Amniotic epithelial cell (primary cell): ENCODE results near the gene ATP5ME.
A peak's percentile ranks its signal among the peaks of the same experiment; 100 is the strongest.
"Not testable (repeated sequence)": the region's sequence is repeated elsewhere in the genome, so short reads cannot be mapped to it uniquely, and the experiment has no call there.

ENCODE experiments used
- DNase-seq: peaks from one replicate; pipeline ENCODE4 v3.0.0-alpha.2; 2010; ENCODE audit warnings: low read depth

The ATP5ME gene

DNA sequence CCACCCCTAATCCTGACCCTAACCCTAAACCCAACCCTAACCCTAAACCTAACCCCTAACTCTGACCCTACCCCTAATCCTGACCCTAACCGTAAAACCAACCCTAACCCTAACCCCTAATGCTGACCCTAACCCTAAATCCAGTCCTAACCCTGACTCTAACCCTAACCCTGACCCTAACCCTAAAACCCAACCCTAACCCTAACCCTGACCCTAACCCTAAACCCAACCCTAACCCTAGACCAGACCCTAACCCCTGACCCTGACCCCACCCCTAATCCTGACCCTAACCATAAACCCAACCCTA, 30.8 kb upstream of the ATP5ME start:
- DNase-seq: no peak

DNA sequence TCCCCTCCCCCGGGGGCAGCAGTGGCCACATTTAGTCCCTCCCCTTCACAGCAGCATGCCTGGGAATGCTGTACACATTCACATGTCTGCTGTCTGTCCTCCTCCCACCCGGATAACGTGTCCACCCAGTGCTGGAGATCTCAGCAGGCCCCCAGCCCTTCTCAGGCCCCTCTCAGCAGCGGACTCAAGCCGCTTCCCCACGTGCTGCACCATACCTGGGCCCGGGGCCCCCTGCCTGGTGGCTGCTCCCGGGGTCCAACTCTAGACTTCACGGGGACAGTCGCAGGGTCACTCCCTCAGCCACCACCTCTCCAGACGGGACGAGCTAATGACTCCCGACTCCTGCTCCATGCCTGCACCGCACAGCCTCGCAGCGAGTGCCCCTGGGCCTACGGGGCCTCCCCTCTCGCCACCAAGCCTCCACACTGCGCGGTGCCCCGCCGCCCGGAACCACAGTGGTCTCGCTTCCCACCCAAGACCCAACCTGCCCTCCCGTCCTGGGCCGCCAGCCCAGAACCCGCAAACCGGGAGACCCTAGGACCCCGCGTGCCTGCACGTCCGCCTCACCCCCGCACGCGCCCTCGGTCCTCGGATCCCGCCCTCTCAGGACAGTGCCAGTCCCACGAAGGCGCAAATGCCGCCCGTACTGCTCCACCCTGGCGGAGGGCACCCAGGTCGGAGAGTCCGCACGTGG, 30.3 kb upstream of the ATP5ME start:
- DNase-seq: no peak

DNA sequence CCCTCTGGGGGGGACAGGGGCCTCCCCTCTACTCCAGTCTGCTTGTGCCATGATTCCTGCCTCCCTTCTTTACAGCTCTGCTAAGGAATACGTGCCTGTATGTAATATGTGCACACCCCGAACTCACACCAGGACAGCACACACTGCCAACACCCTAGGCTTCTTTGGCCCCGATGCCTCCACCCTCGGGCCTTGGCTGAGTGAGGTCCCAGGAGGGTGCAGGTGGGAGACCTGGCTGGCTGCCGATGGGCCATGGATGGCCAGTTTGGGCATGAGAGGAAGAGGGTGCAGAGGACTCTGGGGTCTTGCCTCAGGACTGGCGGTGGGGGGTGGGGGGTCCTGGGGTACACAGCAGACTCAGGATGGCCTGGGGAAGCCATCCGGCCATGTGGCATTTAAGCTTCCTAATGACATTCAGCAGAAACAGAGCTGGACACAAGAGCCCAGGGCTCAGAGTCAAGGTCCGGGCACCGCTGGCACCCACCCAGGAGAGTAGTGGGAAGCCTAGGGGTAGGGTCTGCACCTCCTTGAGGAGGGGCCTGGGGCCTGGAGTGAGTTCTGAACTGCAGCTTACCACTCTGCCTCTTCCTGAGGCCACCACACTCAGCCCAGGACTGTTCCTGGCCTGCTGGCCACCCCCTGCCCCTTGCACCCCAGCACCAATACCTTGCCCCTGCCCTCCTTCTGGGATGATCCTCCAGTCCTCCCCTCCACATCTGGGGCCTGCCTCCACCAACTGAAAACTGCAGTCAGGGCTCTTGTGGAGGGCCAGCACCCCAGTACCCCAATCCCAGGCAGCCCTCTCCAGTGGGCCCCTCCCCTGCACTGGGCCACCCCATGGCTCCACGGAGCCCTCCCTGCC, 29.5 kb upstream of the ATP5ME start:
- no peak for DNase-seq

DNA sequence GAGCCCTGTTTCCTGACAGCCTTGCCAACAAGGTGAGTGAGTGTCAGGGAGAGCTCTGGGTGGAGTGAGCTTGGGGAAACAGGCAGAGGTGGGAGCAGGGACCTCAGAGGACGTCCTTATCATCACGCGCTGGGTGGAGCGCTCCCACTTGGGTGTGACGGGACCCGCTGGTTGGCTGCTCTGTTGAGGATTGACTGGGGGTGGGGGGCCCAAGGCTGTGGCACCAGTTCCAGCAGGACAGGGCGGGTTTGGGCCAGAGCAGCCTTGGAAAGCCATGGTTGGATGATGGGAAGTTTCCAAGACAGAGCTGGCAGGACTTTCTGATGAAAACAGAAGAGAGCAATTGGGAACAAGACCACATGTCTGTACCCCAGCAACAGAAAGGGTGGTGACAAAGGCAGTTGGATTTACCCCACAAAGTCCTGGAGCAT, 28.6 kb upstream of the ATP5ME start:
- DNase-seq: no peak

DNA sequence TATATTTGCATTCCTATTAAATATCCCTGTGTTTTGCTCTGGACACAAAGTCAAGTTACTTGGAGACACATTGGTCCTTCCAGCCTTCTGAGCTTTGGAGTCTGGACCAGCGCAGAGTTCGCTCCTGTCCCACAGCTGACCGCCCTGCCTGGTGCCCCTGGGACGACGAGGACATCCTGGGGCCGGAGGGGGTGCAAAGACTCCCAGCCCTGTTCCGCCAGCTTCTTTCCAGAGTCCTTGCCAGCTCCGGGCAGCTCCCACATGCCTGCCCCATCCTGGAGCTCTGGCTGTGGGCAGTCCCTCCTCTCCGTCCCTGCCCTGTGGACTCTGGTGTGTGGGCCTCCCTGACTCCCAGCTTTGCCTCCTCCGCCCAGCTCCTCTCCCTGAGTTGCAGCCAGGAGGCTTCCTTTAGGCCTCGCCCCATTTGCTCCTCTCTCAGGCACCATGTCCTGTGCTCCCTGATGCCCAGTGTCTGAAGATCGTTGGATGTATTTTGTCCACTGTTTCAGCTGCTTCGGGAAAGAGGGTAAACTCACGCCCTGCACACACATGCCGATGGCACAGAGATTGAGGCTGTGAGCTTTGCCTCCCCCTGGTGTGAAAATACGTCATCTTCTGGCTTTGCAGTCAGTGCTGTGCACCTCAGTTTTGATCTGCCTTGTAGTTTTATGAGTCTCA, 26.6 kb upstream of the ATP5ME start:
- no peak for DNase-seq

DNA sequence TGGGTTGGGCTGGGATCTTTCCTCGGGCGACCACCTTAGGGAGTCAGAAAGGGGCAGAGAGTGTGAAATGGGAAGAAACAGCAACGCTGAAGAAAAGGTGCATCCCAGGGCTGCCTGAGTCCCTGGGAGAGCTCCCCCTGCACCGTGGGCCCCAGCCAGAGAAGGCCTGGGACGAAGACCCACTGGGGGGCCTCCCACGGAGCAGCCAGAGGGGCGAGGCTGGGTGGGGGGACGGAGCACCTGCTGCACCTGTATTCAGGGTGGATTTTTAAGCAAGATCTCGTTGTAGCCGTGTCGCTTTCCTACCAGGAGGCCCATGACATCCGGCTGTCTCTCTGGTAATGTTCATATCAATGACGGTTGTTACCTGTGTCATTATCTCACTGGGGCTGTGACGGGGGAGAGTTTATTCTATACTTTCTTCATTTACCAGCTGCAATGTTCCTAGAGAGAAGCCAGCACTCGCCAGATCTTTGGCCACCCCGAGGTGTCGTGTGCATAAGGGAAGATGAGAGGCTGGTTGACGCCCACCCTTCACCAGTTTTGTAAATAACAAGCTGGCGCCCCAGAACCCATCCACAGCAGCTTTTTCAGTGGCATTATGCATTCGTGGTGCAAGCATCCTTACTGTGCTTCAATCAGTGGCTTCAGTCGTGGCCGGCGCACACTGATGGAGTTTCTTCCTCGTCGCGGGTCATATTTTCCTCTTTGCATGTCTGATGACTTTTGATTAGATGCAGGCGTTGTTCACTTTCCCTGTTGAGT, 25.9 kb upstream of the ATP5ME start:
- no peak for DNase-seq

DNA sequence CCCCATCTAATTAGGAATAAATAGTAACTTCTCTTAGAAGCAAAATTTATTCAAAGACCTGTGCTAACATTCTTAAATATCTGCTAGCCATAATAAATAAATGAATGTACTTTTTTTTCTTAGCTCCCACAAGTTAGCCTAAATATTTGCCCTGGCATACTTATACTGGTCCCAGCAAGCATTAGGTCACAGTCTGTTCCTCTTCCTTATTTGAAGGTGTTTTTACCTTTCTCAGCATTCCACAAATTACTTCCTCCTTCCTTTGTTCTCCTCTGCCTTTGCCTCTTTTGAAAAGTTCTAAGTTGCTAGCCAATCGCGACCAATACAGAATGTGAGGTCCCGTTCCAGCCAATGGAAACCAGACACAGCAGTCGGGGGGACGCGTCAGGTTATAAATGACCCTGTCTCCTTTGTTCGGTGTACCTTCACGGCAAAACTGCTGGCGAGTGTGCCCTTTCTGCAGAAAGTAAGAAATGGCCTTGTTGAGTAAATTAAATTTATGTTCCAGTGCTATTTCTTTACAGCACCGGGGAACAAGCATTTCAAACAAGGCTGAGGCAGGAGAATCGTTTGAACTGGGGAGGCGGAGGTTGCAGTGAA, 20.4 kb upstream of the ATP5ME start:
- DNase-seq: not testable (repeated sequence)

DNA sequence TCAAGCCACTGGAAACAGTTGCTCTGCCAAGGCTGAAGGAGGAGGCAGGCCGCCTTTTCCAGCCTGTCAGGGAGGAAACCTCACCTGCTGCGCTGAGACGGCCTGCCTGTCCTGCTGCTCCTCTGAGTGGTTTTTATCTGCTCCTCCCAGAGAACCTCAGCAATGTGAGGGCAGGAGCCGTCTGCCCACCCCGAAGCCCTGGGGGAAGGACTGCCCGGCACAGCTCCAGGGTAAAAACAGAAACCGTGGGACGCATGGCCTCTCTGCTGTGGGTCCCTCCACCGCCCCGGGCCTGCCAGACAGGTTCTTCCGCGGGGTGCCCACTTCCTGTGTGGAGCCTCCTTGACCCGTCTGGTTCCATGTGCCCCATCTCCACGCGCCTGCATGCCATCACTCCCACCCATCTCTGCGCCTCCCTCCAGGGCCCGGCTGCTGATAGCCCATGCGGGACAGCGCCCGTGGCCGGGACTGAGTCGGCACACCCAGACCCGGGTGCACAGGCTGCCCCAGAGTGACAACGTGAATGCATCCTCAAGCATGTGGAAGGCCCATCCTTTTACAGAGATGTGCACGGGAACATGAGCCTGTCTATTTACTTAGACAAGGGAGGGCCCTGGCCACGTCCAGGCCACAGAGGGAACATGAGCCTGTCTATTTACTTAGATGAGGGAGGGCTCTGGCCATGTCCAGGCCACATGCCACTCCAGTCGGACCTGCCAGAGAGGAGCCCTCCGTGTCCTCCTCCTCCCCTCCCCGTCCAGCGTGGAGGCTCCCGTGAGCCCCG, 18.9 kb upstream of the ATP5ME start:
- no peak for DNase-seq

DNA sequence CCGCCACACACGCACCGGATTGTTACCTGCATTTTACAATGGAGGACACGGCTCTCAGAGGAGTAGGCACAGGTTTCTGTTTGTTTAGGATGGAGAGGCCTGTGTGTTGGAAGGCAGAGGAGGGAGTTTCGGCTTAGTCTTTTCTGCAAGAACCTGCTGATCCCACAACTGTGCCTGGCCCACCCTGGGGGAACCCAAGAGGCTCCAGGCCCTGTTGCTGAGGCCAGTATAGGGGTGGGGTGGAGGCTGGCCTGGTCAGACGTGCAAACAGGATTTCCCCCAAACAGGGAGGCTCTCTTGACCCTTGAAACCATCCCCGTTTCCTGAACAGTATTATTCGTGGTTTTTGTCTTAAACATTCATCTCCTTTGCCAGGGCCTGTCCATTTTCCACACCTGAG, 15.6 kb upstream of the ATP5ME start:
- no peak for DNase-seq

DNA sequence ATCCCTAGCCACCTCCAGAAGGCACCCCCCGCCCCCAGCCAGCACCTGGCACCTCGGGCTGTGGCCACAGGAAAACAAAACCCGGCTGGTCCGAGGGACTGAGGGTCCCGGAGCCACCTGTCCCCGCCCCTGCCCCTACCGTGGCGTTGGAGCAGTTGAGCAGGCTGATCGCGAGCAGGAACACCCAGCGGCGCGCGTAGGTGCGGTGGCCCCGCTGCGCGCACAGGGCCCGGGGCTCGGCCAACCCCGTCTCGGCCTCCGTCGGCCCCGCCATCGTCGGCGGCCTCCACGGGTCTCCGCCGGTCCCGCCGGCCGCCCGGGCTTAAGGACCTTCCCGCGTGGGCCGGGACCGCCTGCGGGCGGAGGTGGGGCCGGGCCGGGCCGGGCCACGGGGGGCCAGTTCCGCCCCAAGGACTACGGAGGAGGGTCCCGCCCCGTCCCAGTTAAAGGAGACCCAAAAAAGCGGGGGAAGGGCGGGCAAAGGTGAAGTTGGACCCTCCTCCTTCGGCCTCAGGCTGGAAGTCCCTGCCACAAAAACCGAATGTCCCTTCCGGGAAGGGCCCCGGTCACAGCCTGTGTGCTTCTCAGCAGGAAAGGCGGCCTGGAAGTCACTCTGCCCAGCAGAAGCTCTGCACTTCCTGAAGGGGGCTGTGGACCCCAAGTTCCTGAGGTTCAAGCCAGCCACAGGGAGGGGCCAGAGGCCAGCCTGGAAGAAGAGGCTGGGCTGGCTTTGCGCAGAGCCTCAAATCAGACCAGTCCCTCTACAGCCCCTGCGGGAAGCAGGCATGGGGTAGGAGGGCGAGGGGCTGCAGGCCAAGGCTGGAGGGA, 15.0 kb upstream of the ATP5ME start, which contains the start of gene SLC49A3:
TSS of gene SLC49A3 (minus strand) at position 298 of the 828 bp plus-strand sequence. CDS start at position 274, 24 bp downstream.
- no peak for DNase-seq

DNA sequence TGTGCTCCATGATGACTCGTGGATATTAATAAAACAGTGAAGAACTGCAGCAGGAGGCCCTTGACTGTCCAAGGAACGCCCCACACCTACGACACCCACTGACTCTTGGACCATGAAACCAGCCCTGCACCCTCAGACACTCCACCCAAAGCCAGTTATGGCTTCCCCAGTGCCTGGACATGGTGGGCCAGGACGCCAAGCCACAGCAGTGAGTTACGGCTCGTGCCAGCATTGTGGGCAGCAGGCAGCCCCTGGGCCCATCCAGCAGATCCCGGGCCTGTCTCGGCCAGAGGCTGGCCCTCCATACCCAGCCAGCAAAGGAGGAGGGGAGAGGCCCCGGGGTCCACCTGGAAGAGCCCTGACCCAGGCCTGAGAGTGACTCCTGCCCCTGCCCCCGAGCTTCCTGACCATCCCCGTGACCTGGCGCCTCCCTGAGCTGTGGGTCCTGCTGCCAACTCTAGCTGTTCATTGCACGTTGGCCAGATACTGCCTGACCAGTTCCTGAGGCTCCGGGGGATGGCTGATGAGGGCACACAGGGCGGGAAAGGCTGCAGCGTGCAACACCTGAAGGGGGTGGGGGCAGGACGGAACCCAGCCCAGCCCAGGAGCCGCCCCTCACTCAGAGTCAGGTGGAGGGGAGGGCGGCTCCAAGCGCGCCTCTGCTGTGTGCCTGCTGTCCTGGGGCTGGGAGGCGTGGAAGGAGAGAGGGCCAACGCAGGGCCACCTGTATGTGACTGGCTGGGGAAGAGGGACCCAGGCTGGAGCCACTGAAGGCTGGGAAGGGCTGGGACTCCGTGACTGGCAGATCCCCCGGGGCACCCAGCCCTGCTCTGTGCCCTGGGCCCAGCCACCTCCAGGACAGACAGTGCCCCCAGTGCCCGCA, 14.1 kb upstream of the ATP5ME start:
- no peak for DNase-seq

DNA sequence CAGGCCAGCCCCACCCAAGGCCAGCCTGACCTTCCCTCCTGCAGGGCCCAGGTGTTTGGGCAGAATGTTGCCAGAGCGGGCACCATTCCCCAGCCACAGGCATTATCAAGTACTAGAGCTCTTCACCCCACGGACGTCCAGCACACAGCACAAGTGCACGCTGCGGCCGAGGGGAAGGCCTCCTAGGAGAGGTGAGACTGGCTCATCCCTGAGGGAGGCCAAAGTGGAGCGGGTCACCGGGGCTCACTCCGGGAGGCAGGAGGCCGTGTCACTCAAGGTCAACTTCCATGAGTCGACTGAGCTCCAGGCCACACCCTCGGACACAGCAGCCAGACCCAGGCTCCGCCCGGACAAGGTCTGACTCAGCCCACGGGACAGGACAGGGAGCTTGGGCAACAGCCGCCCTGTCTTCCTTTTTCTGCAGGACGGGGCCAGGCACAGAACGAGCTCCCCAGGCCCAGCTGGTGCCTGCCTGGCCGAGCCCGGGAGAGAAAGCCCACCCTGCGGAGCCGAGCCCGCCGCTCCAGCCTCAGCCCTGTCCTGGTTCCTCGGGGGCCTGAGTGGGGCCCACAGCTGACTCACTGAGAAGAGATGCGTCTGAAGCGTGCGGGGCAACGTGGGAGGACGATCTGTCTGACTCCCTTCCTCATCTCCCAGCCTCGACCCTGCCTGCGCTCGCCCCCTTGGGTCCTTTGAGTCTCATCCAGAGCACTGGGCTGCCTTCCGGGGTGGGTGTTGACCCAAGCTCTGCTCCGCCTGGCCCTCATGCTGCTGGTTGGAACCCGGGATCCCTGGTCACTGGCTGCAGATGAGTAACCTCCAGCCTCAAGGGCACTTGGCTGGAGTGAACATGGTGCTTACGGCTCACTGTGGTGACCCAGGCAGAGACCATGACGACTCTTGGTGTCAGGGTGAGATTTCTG, 13.2 kb upstream of the ATP5ME start:
- peak; percentile 93 for DNase-seq

DNA sequence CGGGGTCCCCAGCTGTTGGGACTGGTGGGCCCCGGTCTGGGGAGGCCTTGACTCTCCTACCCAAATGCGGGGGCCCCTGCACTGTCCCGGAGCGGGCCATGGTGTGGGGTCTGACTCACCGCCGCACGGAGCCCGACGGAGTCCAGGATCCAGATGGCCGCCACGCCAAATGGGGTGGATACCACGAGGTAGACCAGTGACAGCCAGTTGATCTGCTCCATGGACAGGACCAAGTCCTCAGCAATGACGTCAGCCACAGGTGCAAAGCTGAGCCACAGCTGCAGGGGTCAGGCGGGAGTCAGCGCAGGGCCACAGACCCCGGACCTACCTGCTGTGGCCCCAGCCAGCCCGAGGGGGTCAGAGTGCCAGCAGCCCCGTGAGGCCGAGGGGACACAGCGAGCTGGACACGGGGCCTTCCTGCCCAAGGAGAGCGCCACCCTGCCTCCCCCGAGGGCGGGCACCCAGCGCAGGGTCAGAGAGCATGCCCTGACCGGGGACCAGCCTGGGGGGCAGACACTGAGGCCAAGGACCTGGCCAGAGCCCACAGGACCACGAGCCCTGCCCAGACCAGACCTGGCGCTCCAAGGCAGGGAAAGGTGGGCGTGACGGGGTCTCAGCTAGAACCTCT, 12.5 kb upstream of the ATP5ME start:
- DNase-seq: no peak

DNA sequence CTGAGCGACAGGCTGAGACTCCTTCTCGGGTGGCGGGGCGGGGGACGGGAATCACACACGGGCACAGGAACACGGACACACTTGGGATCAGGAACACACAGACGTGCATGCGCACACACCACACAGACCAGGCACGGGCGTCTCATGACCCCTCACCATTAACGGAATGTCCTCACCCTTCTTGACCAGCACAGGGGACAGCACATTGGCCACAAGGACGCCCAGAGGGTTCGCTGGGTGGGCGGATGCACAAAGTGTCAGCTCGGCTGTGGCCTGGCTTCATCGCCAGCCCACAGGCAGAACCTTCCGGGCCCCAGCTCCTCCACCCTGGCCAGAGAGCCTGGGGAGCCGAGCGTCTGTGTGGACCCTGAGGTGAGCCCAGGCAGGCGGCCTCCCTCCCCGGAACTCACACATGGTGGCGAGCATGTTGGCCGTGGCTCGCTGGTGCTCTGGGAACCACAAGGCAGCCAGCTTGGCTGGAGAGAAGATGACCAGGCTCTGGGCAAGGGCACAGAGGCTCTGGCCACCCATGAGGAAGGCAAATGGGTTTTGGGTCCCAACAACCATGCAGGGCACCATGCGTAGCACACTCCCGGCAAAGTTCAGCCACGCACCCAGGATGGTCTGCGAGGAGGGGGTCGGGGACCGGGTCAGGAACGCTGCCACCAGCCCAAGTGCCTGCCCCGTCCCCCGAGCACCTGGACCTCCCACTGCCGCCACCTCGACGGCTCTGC, 11.8 kb upstream of the ATP5ME start:
- DNase-seq: no peak

DNA sequence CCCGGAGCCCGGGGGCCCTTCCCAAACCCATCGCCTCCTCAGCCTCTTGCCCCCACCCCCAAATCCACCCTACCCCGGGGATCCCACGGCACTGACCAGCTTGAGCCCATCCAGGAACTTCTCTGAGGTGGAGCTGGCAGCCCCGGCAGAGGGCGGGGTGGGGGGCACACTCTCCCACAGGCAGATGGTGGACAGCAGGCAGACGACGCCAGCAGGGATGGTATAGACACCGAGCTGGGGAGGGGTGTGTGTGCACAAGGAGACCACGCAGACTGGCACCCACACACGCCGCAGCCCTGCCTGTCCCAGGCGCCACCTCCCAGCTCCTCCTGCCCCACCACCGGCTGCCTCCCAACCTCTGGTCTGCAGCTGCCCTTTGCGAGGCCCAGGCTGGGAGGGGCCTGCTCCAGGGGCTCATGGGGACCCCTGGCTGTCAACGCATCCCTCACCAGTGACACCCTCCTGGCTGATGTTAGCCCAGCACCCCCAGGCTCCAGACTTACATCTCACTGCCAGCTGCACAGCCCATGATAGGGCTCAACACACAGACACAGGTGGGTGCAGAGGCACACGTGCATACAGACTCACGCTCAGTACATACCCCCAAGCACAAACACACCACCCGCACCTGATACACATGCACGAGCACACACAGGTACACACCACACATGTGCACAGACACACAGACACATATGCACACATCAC, 10.7 kb upstream of the ATP5ME start:
- DNase-seq: no peak

DNA sequence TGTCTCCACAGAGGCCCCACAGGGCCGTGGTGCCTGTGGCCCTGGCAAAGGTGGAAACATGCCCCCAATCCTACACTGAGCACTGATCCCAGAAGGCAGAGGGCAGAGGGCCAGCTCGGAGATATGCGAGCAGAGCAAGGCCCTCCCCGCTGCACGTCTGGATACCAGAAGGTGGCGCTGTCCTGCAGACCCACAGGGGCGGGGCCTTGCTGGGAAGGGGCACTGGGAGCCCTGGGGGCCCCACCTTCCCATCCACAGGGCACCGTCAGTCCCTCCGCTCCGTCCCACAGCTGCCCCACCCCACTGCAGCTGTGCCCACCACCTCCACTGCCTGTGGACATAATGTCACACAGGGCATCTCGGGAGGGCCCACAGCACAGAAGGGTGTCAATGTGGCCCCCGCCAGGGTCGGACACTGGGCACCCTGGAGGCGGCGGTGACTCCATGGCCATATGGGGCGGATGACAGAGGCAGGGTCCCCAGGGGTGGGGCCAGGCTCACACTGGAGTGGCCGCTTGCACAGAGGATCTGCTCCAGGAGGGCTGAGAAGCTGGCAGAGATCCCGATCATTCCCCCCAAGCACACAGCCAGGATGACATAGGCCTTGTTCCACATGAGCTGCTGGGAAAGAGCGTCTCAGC, 10.0 kb upstream of the ATP5ME start:
- DNase-seq: peak; percentile 65
